Activated CD8-positive, alpha-beta T cell treated with anti-CD3 and anti-CD28 coated beads for 36 hours (primary cell): ENCODE data around the gene LRP2BP. TPM values are rescaled to one million over a fixed set of nuclear protein-coding genes. Genes with fewer than 3 reads are reported as not detected.

Source experiments
- ATAC-seq: fragments of 200-7000 bp; cut with Tn5 transposase; one replicate; pipeline ENCODE4 v1.10.0; 2021; ENCODE audit warnings: mild to moderate bottlenecking, moderate library complexity
- CTCF ChIA-PET: fragments of 350-600 bp; sonication (Branson Sonifier 250); formaldehyde crosslinking; loops from one replicate; lab custom pipeline; 2021; ENCODE audit warnings: antibody characterized with exemption; lab: Charles Lee
- POLR2A ChIA-PET: fragments of 350-600 bp; sonication (Branson Sonifier 250); formaldehyde crosslinking; loops from one replicate; lab custom pipeline; 2021; ENCODE audit warnings: antibody characterized with exemption; lab: Charles Lee
- DNase-seq: peaks from one replicate; pipeline ENCODE4 v3.0.0-alpha.2; 2020
- H3K27ac Mint-ChIP-seq: one replicate; pipeline ENCODE4 v1.8.0; 2021; ENCODE audit warnings: mild to moderate bottlenecking, mixed read lengths
- H3K27me3 Mint-ChIP-seq: one replicate; pipeline ENCODE4 v1.8.0; 2021; ENCODE audit warnings: mixed read lengths
- H3K36me3 Mint-ChIP-seq: one replicate; pipeline ENCODE4 v1.8.0; 2021; ENCODE audit warnings: low read depth, mixed read lengths
- H3K4me1 Mint-ChIP-seq: one replicate; pipeline ENCODE4 v1.8.0; 2021; ENCODE audit warnings: low read depth, mixed read lengths
- H3K4me3 Mint-ChIP-seq: one replicate; pipeline ENCODE4 v1.8.0; 2021; ENCODE audit warnings: mild to moderate bottlenecking, moderate library complexity, mixed read lengths
- H3K9me3 Mint-ChIP-seq: one replicate; pipeline ENCODE4 v1.8.0; 2021; ENCODE audit warnings: mixed read lengths
- intact Hi-C: fragments of 100-400 bp; cut with micrococcal nuclease; formaldehyde crosslinking; loops from one replicate; pipeline ENCODE4 v1.10.0; 2022
- total RNA-seq, 2 experiments: library from RNA; stranded (reverse); gene quantifications; one replicate each; pipeline ENCODE4 v1.2.3, GENCODE V29; 2021
- TF ChIP-seq, protein P1 (sequence below): fragments of 200-600 bp; IDR thresholded peaks from one replicate; pipeline ENCODE4 v1.8.0; 2022; ENCODE audit warnings: antibody characterized with exemption, mild to moderate bottlenecking

Gene LRP2BP
- total RNA-seq, 2 experiments from 2014 or later: 1.1 to 1.2 TPM

DNA sequence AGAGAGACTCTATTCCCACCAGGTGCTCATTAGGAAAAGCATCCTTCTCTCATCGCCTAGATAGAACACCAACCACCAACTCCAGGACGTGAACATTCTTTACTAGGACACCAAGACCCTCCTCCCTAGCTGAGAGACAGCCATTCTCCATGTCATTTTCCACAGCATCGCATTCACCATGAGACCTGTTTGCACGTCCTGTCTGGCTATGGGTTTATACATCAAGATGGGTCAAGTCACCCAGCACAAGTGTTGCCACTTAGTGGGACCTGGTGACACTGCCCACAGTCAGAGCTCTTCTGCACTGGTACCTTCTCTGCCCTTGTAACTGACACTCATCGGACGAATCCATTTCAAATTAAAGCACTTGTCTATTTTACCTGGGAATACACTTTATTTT is 17.5 kb downstream of the LRP2BP start:
- no peak for DNase-seq
- intact Hi-C loops: no loop called here
- H3K27me3 Mint-ChIP-seq: no peaks in the 10 kb centered on the region
- H3K9me3 Mint-ChIP-seq: peaks cover 7% of the 10 kb centered on the region
- H3K36me3 Mint-ChIP-seq: peaks cover 6% of the 10 kb centered on the region
- no peak for ATAC-seq
- ChIA-PET POLR2A (no interaction called here), CTCF (interaction anchor here (0.6 kb wide), 1 partner anchor 219 kb away, joined by 3 read pairs; no protein-coding TSS in a partner anchor)
- TF ChIP-seq, protein P1, sequence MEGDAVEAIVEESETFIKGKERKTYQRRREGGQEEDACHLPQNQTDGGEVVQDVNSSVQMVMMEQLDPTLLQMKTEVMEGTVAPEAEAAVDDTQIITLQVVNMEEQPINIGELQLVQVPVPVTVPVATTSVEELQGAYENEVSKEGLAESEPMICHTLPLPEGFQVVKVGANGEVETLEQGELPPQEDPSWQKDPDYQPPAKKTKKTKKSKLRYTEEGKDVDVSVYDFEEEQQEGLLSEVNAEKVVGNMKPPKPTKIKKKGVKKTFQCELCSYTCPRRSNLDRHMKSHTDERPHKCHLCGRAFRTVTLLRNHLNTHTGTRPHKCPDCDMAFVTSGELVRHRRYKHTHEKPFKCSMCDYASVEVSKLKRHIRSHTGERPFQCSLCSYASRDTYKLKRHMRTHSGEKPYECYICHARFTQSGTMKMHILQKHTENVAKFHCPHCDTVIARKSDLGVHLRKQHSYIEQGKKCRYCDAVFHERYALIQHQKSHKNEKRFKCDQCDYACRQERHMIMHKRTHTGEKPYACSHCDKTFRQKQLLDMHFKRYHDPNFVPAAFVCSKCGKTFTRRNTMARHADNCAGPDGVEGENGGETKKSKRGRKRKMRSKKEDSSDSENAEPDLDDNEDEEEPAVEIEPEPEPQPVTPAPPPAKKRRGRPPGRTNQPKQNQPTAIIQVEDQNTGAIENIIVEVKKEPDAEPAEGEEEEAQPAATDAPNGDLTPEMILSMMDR: no peak
- H3K27ac Mint-ChIP-seq: no peak overlapping the region
- H3K4me1 Mint-ChIP-seq: no peaks in the 10 kb centered on the region
- H3K4me3 Mint-ChIP-seq: no peak overlapping the region

DNA sequence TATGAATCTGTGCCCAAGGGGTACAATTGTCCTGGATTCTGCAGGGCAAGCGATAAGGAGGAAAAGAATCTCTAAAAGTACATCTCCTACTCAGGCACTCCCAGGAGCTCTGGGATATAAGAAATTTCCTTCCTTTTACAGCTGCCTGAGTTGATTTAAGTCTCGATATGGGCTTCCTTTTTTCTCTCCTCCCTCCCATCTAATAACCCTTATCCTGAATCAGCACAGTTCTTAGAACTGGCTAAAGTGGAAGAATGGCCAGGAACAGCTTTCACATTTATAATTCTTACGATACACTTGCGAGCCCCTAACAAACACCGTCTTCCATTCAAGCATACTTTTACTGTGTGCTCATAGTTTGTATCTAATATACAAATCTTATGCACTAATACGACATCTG is 21.2 kb downstream of the LRP2BP start:
- Mint-ChIP-seq H3K4me1 (no peaks in the 10 kb centered on the region), H3K27ac (no peak overlapping the region), H3K9me3 (no peaks in the 10 kb centered on the region), H3K27me3 (no peaks in the 10 kb centered on the region), H3K4me3 (no peak overlapping the region), H3K36me3 (peaks cover 5% of the 10 kb centered on the region)
- ChIA-PET POLR2A (no interaction called here), CTCF (no interaction called here)
- TF ChIP-seq, protein P1: no peak
- intact Hi-C loops: no loop called here
- ATAC-seq: no peak
- no peak for DNase-seq

DNA sequence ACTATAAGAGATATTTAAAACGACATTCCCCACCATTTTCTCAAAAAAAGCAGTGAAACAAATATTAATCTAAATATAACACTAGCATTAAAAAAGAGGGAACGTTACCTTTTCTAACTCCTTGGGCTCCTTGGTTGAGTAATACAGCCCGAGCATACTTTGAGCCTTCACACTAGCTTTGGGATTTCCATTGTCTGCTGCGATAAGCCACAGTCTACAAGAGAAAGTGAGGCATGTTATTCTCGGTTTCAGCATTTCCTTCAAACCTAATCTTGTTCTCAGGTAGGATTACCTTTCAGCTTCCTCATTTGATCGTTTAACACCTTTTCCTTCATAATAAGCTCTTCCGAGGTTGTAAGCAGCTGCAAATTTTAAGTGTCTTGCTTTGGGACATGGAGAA is 21.7 kb downstream of the LRP2BP start:
- Mint-ChIP-seq H3K4me1 (no peaks in the 10 kb centered on the region), H3K9me3 (no peaks in the 10 kb centered on the region), H3K27me3 (no peaks in the 10 kb centered on the region), H3K27ac (no peak overlapping the region), H3K4me3 (no peak overlapping the region), H3K36me3 (peaks cover 5% of the 10 kb centered on the region)
- POLR2A ChIA-PET: no interaction called here
- TF ChIP-seq, protein P1: no peak
- intact Hi-C loops: no loop called here
- CTCF ChIA-PET: no interaction called here
- DNase-seq: no peak
- no peak for ATAC-seq

DNA sequence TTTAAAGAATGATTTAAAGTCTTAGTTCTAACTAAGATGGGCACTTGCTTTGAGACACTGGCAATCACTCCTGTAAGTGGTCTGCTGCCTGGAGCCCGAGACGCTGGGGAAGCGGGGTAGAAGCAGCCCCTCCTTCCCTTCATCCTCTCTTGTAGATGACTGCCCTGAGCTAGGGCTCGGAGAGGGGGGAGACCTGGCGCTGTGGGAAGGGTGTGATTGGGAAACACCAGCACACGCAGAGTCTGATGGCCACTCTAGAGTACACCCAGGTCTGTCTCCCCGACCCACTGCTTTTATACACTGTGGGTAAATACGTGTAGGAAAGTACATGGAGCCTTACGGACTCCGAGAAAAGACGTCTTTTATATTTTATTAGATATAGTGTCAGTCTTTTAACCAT is 24.0 kb downstream of the LRP2BP start:
- intact Hi-C loops: no loop called here
- Mint-ChIP-seq H3K36me3 (peaks cover 2% of the 10 kb centered on the region), H3K4me3 (no peak overlapping the region), H3K27me3 (no peaks in the 10 kb centered on the region), H3K27ac (no peak overlapping the region), H3K9me3 (no peaks in the 10 kb centered on the region), H3K4me1 (no peaks in the 10 kb centered on the region)
- ChIA-PET CTCF (interaction anchor here (1.2 kb wide), 1 partner anchor 10 kb away, joined by 3 read pairs; no protein-coding TSS in a partner anchor), POLR2A (no interaction called here)
- ATAC-seq (no peak), DNase-seq (no peak)
- TF ChIP-seq, protein P1: no peak

DNA sequence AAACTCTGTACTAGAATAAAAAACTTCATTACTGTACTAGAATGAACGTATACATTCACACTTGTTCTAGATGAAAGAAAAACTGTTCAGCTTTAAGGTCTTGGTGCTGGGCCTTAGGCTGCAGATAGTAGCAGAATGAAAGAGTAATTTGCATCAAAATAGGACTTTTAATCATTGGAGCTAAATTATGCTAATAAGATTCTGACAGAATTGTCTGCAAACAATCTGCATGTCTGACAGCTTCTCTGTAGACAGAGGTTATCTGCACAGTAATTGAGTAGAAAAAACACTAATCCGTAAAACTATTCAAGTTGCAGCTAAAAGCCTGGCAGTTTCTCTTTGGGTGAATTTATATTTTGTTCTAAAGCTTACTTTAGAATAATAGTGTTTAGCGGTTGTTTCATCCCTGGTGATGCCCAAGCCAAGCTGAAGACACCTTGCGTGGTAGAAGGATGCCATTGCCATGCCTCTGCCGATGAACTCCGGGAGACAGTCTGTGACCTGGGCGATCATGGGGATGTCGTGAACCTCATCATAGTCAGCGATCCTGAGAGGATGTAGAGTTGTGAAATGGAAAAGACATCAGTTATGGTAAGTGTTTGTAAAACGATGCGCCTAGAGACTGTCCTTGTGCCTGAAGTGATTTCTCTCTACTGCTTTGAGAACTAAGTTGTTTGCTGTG is 25.3 kb downstream of the LRP2BP start:
- ATAC-seq: no peak
- intact Hi-C loops: no loop called here
- no peak overlapping the region for H3K4me3 Mint-ChIP-seq
- ChIA-PET POLR2A (no interaction called here), CTCF (no interaction called here)
- no peaks in the 10 kb centered on the region for H3K4me1 Mint-ChIP-seq
- H3K27me3 Mint-ChIP-seq: no peaks in the 10 kb centered on the region
- DNase-seq: no peak
- H3K27ac Mint-ChIP-seq: no peak overlapping the region
- TF ChIP-seq, protein P1: no peak
- no peaks in the 10 kb centered on the region for H3K9me3 Mint-ChIP-seq
- H3K36me3 Mint-ChIP-seq: peaks cover 2% of the 10 kb centered on the region
